Epithelial cell of esophagus (primary cell): ENCODE results near the gene FRMPD1.
A peak's percentile ranks its signal among the peaks of the same experiment; 100 is the strongest.
"Not testable (repeated sequence)": the region's sequence is repeated elsewhere in the genome, so short reads cannot be mapped to it uniquely, and the experiment has no call there.

ENCODE experiments used
- DNase-seq: peaks from one replicate; pipeline ENCODE4 v3.0.0; 2010; ENCODE audit warnings: low read depth
- H3K4me3 ChIP-seq: 2 replicates; pipeline ENCODE4 v1.5.1; 2011; ENCODE audit warnings: mild to moderate bottlenecking, low read length, control low read depth
- TF ChIP-seq, protein P1 (sequence below): IDR thresholded peaks from 2 replicates; pipeline ENCODE4 v1.5.1; 2011; ENCODE audit warnings: low read depth, mild to moderate bottlenecking, low read length, control low read depth, inconsistent platforms; ENCODE audit not compliant: insufficient read depth; ENCODE audit errors: missing control alignments

Gene FRMPD1

DNA sequence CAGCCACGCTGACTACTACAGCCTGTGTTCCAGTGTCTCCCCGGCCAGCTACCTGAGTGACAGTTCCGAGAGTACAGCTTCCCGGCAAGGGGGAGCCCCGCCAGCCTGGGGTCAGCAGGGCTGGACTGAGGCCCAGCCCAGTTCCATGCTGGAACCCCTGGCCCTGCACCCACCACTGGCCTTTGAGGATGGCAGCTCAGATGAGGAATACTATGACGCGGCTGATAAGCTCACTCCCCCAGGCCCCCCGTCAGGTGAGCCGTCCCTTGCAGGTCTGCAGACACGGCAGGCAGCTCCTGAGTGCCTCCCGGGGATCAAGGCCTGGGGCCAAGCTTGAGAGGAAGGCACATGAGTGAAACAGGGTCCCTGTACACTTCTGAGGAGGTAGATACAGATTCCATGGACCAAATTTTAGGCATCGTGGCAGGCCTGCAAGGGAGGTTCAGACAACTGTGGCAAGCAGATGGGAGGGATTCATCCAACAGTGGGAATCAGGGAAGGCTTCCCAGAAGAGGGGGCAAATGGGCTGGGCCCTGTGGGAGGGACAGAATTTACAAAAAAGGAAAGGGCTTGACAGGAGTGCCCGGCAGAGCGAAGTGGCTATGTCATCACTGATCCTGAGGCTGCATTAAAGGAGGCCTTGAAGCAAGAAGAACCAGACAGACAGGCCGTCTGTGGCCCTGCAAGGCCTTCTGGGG, 90.0 kb downstream of the FRMPD1 start:
- TF ChIP-seq, protein P1, sequence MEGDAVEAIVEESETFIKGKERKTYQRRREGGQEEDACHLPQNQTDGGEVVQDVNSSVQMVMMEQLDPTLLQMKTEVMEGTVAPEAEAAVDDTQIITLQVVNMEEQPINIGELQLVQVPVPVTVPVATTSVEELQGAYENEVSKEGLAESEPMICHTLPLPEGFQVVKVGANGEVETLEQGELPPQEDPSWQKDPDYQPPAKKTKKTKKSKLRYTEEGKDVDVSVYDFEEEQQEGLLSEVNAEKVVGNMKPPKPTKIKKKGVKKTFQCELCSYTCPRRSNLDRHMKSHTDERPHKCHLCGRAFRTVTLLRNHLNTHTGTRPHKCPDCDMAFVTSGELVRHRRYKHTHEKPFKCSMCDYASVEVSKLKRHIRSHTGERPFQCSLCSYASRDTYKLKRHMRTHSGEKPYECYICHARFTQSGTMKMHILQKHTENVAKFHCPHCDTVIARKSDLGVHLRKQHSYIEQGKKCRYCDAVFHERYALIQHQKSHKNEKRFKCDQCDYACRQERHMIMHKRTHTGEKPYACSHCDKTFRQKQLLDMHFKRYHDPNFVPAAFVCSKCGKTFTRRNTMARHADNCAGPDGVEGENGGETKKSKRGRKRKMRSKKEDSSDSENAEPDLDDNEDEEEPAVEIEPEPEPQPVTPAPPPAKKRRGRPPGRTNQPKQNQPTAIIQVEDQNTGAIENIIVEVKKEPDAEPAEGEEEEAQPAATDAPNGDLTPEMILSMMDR, result no peak
- no peak overlapping the region for H3K4me3 ChIP-seq
- no peak for DNase-seq

DNA sequence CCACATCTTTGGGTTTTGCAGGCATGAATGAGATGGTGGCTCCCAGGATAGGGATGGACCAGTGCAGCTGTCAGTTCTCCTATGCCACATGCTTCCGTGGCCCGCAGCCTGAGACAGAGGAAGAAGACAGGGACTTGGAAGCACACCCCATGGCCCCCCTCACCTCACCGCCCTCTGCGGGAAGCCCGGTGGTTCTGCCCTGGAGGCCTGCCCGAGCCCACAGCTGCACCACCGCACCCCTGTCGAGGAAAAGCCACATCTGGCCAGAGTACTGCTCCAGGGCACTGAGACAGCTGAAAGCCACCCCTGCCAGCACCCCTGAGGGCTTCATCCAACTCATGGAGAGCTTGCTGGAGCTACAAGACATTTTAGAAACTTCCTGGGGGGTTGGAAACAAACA, 95.2 kb downstream of the FRMPD1 start:
- no peak overlapping the region for H3K4me3 ChIP-seq
- no peak for DNase-seq
- TF ChIP-seq, protein P1, result no peak

DNA sequence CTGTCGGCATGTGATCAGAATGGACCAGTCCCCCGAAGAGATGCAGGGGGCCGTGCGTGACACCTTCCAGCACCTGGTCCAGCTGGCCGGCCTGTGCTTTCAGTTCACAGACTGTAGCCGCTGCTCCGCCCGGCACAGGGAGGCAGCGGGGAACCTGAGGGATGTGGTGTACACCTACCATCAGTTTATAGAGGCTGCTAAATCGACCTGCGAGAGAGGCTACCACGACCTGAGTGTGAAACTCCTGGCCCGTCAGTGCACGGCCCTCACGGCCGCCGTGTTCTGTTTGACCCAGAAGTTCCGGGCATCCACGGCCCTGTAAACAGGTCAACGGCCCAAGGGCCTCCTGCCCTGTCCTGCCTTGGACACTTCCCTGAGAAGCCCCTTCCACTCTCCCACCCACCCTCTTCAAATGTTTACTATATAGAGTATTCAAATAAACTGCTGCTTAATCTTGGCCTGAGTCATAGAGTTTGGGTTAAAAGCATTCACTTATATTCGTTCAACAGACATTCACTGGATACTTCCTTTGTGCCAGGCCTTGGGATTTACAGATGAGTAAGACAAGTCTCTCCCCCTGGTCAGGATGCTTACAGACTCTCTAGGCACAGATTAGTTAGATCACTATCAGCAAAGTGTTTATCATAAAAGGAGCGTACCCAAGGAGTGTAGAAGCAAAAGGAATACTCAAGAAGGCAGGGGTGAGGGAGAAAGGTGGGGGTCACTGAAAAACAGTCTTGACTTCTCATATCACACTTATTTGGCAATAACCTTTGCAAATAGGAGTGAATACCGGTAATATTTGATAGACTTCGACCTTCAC, 95.9 kb downstream of the FRMPD1 start:
- no peak overlapping the region for H3K4me3 ChIP-seq
- TF ChIP-seq, protein P1, result no peak
- no peak for DNase-seq

DNA sequence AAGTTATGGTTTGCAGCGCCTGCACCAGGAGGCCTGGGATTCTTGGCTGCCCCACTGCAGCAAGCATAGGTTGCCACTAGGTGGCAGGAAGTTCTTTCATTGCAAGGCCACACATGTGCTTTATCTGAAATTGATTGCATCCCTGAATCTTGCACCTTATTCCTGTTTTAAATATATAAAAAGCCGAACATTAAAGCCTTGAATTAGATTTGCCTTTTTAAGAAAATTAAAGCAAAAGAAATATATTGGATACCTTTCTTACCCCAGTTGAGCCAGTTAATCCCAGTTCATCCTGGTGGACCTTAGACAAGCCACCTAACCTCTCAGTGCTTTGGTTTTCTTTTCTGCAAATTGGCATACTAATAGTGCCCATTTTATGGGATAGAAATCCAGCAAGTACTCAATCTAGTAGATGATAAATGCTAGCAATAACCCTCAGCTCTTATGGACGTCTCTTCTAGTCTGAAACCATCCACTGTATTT, 96.6 kb downstream of the FRMPD1 start:
- TF ChIP-seq, protein P1, result peak; percentile 99

DNA sequence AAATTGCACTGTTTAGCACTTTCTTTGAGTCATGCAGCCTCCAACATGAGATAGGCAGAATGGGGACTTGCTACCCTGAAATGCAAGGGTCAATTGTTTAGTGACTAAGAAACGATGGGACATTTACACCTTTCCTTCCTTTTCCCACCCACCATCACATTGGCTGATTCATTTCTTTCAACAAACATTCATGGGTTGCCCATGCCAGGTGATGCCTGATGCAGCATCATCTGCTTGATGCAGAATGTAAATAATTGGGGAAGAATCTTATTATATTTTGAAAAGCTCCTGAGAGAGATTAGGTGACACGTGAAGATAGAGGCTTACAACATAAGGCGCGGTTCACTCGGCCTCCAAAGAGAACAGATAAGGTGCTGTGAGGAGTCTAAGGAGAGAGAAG, 98.4 kb downstream of the FRMPD1 start:
- no peak overlapping the region for H3K4me3 ChIP-seq
- no peak for DNase-seq
- TF ChIP-seq, protein P1, result no peak

More for the DNA sequence above, 96.6 kb downstream of the FRMPD1 start:
- H3K4me3 ChIP-seq, result no peak overlapping the region
- DNase-seq, result peak; percentile 74

DNA sequence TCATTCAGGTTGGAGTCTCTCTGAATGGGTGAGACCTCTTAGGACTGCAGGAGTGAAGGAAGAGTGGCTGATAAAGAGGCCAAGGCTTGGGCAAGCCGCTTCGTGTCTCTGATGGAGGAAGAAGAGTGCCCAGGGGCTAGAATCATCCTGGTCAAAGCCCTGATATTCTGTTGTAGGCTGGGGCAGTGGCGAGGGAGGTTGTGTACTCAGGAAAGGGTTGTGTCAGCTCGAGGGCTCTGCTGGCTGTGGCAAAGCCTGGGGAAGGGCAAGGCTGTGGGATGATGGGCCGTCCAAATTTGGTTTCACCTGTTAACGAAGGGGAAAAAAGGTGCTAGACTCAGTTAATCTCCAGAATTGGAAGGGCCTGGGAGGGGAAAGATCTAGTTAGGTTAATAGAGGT, 100.4 kb downstream of the FRMPD1 start:
- DNase-seq, result no peak
- TF ChIP-seq, protein P1, result no peak
- no peak overlapping the region for H3K4me3 ChIP-seq

DNA sequence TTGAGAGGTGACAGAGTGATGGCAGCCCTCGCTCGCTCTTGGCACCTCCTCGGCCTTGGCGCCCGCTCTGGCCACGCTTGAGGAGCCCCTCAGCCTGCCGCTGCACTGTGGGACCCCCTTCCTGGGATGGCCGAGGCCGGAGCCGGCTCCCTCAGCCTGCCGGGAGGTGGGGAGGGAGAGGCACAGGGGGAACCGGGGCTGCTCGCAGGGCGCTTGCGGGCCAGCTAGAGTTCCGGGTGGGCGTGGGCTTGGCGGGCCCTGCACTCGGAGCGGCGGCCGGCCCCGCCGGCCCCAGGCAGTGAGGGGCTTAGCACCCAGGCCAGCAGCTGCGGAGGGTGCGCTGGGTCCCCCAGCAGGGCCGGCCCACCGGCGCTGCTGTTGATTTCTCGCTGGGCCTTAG, 101.0 kb downstream of the FRMPD1 start:
- not testable (repeated sequence) for H3K4me3 ChIP-seq, DNase-seq

DNA sequence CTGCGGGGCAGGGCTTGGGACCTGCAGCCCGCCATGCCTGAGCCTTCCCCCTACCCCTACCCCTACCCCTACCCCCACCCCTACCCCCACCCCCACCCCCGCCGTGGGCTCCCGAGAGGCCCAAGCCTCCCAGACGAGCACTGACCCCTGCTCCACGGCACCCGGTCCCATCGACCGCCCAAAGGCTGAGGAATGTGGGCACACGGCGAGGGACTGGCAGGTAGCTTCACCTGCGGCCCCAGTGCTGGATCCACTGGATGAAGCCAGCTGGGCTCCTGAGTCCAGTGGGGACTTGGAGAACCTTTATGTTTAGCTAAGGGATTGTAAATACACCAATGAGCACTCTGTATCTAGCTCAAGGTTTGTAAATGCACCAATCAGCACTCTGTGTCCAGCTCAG, 101.4 kb downstream of the FRMPD1 start:
- not testable (repeated sequence) for DNase-seq, H3K4me3 ChIP-seq
